Endodermal cell (in vitro differentiated cells): ENCODE data around the gene ZSCAN5A. TPM values are rescaled to one million over a fixed set of nuclear protein-coding genes. Genes with fewer than 3 reads are reported as not detected.

Source experiments
- DNase-seq: peaks from one replicate; pipeline ENCODE4 v3.0.0-alpha.2; 2017
- H3K27ac ChIP-seq: 2 replicates; pipeline ENCODE4 v1.5.1; 2013; ENCODE audit warnings: mild to moderate bottlenecking, low read depth, low read length, moderate library complexity
- H3K27me3 ChIP-seq: 2 replicates; pipeline ENCODE4 v1.6.1; 2013; ENCODE audit warnings: mild to moderate bottlenecking, low read length, moderate library complexity; ENCODE audit not compliant: insufficient read depth, control insufficient read depth, poor library complexity, severe bottlenecking
- H3K36me3 ChIP-seq: 2 replicates; pipeline ENCODE4 v1.7.0; 2013; ENCODE audit warnings: mild to moderate bottlenecking, low read length, moderate library complexity; ENCODE audit not compliant: control insufficient read depth, insufficient read depth
- H3K4me1 ChIP-seq: one replicate; pipeline ENCODE4 v1.7.0; 2013; ENCODE audit warnings: low read length; ENCODE audit not compliant: control insufficient read depth, insufficient read depth
- H3K4me3 ChIP-seq: 2 replicates; pipeline ENCODE4 v1.5.1; 2013; ENCODE audit warnings: mild to moderate bottlenecking, low read length, moderate library complexity
- H3K9ac ChIP-seq: 2 replicates; pipeline ENCODE4 v1.6.1; 2013; ENCODE audit warnings: mild to moderate bottlenecking, low read length, moderate library complexity; ENCODE audit not compliant: poor library complexity, severe bottlenecking; ENCODE audit errors: extremely low read depth
- H3K9me3 ChIP-seq: 2 replicates; pipeline ENCODE4 v1.6.1; 2013; ENCODE audit warnings: mild to moderate bottlenecking, low read length, moderate library complexity; ENCODE audit not compliant: control insufficient read depth
- H3K27ac Mint-ChIP-seq: 2 replicates; pipeline ENCODE4 v1.8.0; 2020; ENCODE audit warnings: mixed read lengths
- H3K27me3 Mint-ChIP-seq: 2 replicates; pipeline ENCODE4 v1.8.0; 2021; ENCODE audit warnings: mild to moderate bottlenecking, mixed read lengths; ENCODE audit not compliant: insufficient read depth
- H3K36me3 Mint-ChIP-seq: 2 replicates; pipeline ENCODE4 v1.8.0; 2020; ENCODE audit warnings: low read depth, mixed read lengths
- H3K4me1 Mint-ChIP-seq: 2 replicates; pipeline ENCODE4 v1.8.0; 2020; ENCODE audit warnings: mixed read lengths
- H3K4me3 Mint-ChIP-seq: 2 replicates; pipeline ENCODE4 v1.8.0; 2020; ENCODE audit warnings: mild to moderate bottlenecking, moderate library complexity, mixed read lengths
- H3K9me3 Mint-ChIP-seq: 2 replicates; pipeline ENCODE4 v1.8.0; 2020; ENCODE audit warnings: mild to moderate bottlenecking, mixed read lengths
- WGBS, 2 experiments: methylation state at CpG; one replicate each; pipeline versions ENCODE4 v1.1.5 to v1.1.7; 2013; ENCODE audit warnings: missing lambda C conversion rate in 2 of 2, mixed read lengths in 1 of 2; ENCODE audit not compliant: insufficient coverage in 1 of 2, insufficient read length in 1 of 2; 5-methylcytosine and 5-hydroxymethylcytosine counted together
- total RNA-seq, 2 donors: library from RNA; stranded (reverse); fragmentation: NEBNext Ultra II Directional in 1 of 2; extraction: Animal tissue kit (Norgen Biotek cat#: 25700) in 1 of 2; gene quantifications; 2 replicates in 1 of 2; 3 replicates in 1 of 2; pipeline ENCODE4 v1.2.1, GENCODE V29; 2021
- TF ChIP-seq, protein P1 (sequence below): fragments of 200-600 bp; sonication (generic); conservative IDR thresholded peaks from 2 replicates; pipeline ENCODE4 v1.5.0; 2021; ENCODE audit warnings: antibody characterized with exemption, mild to moderate bottlenecking

The ZSCAN5A gene
- total RNA-seq, 2 donors from 2014 or later, result 11.9 to 20.8 TPM

DNA sequence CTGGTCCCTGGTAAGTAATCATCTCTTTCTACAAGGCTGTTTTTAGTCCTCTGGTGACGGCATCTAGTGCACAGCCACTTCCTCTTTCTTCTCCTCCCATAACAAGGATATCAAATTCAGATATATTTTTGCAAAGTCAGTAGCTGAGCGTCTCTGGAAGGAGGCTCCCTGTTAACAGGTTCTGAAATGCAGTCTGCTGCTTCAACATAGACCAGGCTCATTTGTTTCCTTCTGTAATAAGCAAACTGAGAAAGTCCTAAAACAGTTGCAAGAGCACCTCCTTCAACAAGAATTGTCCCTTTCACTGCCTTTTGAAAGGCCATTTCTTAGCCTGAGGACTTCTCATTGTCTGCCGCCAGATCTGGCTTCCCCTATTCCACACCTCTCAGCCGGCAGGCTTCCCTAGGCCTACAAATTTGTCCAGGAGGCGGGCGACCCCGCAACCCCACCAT lies 7.4 kb upstream of the ZSCAN5A start:
- Histone ChIP-seq H3K9me3 (no peaks in the 10 kb centered on the region), H3K9ac (no peak overlapping the region), H3K36me3 (no peaks in the 10 kb centered on the region), H3K4me1 (no peaks in the 10 kb centered on the region), H3K27ac (no peak overlapping the region), H3K27me3 (no peaks in the 10 kb centered on the region), H3K4me3 (no peak overlapping the region)
- H3K4me3 Mint-ChIP-seq, result no peak overlapping the region
- peaks cover 22% of the 10 kb centered on the region for H3K9me3 Mint-ChIP-seq
- H3K36me3 Mint-ChIP-seq, result no peaks in the 10 kb centered on the region
- H3K27ac Mint-ChIP-seq, result no peak overlapping the region
- TF ChIP-seq, protein P1, sequence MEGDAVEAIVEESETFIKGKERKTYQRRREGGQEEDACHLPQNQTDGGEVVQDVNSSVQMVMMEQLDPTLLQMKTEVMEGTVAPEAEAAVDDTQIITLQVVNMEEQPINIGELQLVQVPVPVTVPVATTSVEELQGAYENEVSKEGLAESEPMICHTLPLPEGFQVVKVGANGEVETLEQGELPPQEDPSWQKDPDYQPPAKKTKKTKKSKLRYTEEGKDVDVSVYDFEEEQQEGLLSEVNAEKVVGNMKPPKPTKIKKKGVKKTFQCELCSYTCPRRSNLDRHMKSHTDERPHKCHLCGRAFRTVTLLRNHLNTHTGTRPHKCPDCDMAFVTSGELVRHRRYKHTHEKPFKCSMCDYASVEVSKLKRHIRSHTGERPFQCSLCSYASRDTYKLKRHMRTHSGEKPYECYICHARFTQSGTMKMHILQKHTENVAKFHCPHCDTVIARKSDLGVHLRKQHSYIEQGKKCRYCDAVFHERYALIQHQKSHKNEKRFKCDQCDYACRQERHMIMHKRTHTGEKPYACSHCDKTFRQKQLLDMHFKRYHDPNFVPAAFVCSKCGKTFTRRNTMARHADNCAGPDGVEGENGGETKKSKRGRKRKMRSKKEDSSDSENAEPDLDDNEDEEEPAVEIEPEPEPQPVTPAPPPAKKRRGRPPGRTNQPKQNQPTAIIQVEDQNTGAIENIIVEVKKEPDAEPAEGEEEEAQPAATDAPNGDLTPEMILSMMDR, result no peak
- DNase-seq, result no peak
- H3K4me1 Mint-ChIP-seq, result peaks cover 3% of the 10 kb centered on the region
- H3K27me3 Mint-ChIP-seq, result peaks cover 21% of the 10 kb centered on the region
- WGBS, 2 experiments, result 80 to 92% methylated on average over 2 to 7 of the region's 7 CpGs

DNA sequence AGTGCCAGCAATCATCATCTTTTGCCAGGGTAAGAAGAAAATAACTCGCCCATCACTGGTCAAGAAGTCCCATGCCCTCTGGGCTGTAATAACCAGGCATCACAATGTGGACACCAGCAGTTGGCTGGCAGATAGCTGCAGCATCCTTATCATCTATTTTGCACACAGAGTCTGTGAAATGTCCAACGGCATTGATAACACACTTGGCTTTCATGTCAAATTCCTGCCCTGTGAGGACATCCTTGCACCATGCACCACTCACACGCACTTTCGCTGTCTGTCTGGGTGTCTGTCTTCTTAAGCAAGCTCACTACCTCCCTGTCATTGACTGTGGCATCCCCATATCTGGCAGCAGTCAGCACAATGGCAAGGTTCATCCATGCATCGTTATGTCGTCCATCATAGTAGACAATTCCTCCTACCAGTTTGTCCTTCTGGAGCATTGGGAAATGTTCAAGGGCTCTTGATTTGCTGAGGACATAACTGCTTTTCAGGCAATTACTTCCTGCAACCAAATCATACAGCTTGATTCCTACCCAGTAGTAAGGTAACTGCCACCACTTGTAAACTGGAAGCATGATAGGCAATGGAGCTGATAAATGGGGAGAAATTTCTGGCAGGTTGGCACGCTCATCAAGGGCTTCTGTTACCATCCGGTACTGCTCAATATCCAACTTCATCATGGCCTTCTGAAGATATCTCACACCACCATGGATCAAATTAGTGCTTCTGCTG lies 6.8 kb upstream of the ZSCAN5A start:
- H3K9me3 Mint-ChIP-seq, result peaks cover 17% of the 10 kb centered on the region
- TF ChIP-seq, protein P1, result no peak

DNA sequence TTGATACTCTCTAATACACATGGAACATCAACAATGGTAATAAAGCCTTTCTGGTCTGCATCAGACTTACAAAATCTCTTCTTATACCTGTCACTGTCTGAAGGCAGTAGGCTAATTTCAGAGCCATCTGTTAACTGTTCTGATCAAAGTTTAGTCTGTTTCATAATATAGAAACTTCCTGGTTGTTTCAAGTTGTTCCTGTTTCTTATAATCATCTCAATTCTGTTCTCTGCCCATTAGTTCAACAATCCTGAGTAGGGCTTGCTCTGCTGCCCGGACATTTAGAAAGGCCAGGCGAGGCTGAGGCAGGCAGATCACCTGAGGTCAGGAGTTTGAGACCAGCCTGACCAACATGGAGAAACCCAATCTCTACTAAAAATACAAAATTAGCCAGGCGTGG lies 5.4 kb upstream of the ZSCAN5A start:
- Mint-ChIP-seq H3K4me1 (peaks cover 9% of the 10 kb centered on the region), H3K27me3 (peaks cover 21% of the 10 kb centered on the region), H3K4me3 (no peak overlapping the region), H3K27ac (no peak overlapping the region), H3K36me3 (no peaks in the 10 kb centered on the region), H3K9me3 (peaks cover 10% of the 10 kb centered on the region)
- no peaks in the 10 kb centered on the region for H3K9me3 ChIP-seq
- TF ChIP-seq, protein P1, result no peak
- H3K27me3 ChIP-seq, result no peaks in the 10 kb centered on the region
- H3K9ac ChIP-seq, result no peak overlapping the region
- WGBS, 2 experiments, result 63 to 79% methylated on average over 2 to 3 of the region's 3 CpGs
- no peak for DNase-seq
- no peaks in the 10 kb centered on the region for H3K4me1 ChIP-seq
- H3K4me3 ChIP-seq, result no peak overlapping the region
- H3K27ac ChIP-seq, result no peak overlapping the region
- no peaks in the 10 kb centered on the region for H3K36me3 ChIP-seq

More for the DNA sequence above, 6.8 kb upstream of the ZSCAN5A start:
- Mint-ChIP-seq H3K27me3 (peaks cover 21% of the 10 kb centered on the region), H3K27ac (no peak overlapping the region), H3K4me3 (no peak overlapping the region), H3K4me1 (peaks cover 3% of the 10 kb centered on the region), H3K36me3 (no peaks in the 10 kb centered on the region)
- Histone ChIP-seq H3K27me3 (no peaks in the 10 kb centered on the region), H3K9me3 (no peaks in the 10 kb centered on the region), H3K4me3 (no peak overlapping the region), H3K9ac (no peak overlapping the region), H3K4me1 (no peaks in the 10 kb centered on the region), H3K36me3 (no peaks in the 10 kb centered on the region), H3K27ac (no peak overlapping the region)
- no peak for DNase-seq
- WGBS, 2 experiments, result 76 to 85% methylated on average over 8 of the region's 8 CpGs
